HEK293T (cell line): ENCODE data around the gene NCKAP5L.

Experiments used
- ARNT ChIP-seq: fragments of 450-650 bp; IDR thresholded peaks from 2 replicates; pipeline ENCODE4 v1.6.1; 2017; ENCODE audit warnings: mild to moderate bottlenecking
- BHLHE40 ChIP-seq: fragments of 450-650 bp; IDR thresholded peaks from 2 replicates; pipeline ENCODE4 v1.6.1; 2016; ENCODE audit warnings: mild to moderate bottlenecking, moderate library complexity, borderline replicate concordance
- ELF4 ChIP-seq: fragments of 450-650 bp; IDR thresholded peaks from 2 replicates; pipeline ENCODE4 v1.6.1; 2017; ENCODE audit warnings: antibody characterized with exemption
- FOXA1 ChIP-seq: fragments of 450-650 bp; IDR thresholded peaks from 2 replicates; pipeline ENCODE4 v1.6.1; 2016; ENCODE audit warnings: mild to moderate bottlenecking
- FOXK2 ChIP-seq: fragments of 450-650 bp; IDR thresholded peaks from 2 replicates; pipeline ENCODE4 v1.6.1; 2016; ENCODE audit warnings: mild to moderate bottlenecking
- FOXM1 ChIP-seq: fragments of 450-650 bp; IDR thresholded peaks from 2 replicates; pipeline ENCODE4 v1.6.1; 2017; ENCODE audit warnings: mild to moderate bottlenecking, borderline replicate concordance
- HDGF ChIP-seq: fragments of 450-650 bp; IDR thresholded peaks from 2 replicates; pipeline ENCODE4 v1.6.1; 2017; ENCODE audit warnings: antibody characterized with exemption, borderline replicate concordance
- L3MBTL2 ChIP-seq: fragments of 450-650 bp; conservative IDR thresholded peaks from 2 replicates; pipeline ENCODE4 v1.6.1; 2016; ENCODE audit warnings: mild to moderate bottlenecking
- LEF1 ChIP-seq: fragments of 450-650 bp; IDR thresholded peaks from 2 replicates; pipeline ENCODE4 v1.6.1; 2017; ENCODE audit warnings: mild to moderate bottlenecking, borderline replicate concordance
- NFRKB ChIP-seq: fragments of 450-650 bp; IDR thresholded peaks from 2 replicates; pipeline ENCODE4 v1.6.1; 2016; ENCODE audit warnings: mild to moderate bottlenecking, moderate library complexity
- SP1 ChIP-seq: fragments of 450-650 bp; IDR thresholded peaks from 2 replicates; pipeline ENCODE4 v1.6.1; 2017
- SUZ12 ChIP-seq: fragments of 450-650 bp; IDR thresholded peaks from 2 replicates; pipeline ENCODE4 v1.6.1; 2016; ENCODE audit warnings: mild to moderate bottlenecking
- TARDBP ChIP-seq: fragments of 450-650 bp; IDR thresholded peaks from 2 replicates; pipeline ENCODE4 v1.6.1; 2016
- TF ChIP-seq, protein P1 (sequence below): fragments of 450-650 bp; IDR thresholded peaks from 2 replicates; pipeline ENCODE4 v1.6.1; 2016

DNA sequence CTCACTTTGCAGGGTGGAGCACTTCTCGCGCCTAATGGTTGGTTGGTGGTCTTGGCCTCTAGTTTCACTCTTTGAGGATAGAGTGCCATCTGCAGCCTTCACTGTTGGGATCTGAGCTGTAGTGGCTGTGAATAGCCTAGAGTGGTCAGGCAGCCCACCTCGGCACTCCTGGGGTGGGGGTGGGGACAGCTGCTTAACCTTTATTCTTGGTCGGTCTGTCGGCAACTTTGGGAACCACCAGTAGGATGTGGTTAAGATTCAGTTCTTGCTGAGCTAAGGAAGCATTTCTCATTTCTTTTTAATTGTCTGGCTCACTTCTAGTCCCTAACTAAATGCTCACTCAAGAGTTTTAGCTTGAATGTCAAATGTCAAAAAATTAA, 65.8 kb downstream of the NCKAP5L start:
- no peak for TF ChIP-seq FOXA1
- no peak for TF ChIP-seq HDGF
- no peak for TF ChIP-seq TARDBP
- TF ChIP-seq SP1: no peak
- TF ChIP-seq FOXM1: no peak
- TF ChIP-seq NFRKB: no peak
- no peak for TF ChIP-seq ELF4
- TF ChIP-seq, protein P1, sequence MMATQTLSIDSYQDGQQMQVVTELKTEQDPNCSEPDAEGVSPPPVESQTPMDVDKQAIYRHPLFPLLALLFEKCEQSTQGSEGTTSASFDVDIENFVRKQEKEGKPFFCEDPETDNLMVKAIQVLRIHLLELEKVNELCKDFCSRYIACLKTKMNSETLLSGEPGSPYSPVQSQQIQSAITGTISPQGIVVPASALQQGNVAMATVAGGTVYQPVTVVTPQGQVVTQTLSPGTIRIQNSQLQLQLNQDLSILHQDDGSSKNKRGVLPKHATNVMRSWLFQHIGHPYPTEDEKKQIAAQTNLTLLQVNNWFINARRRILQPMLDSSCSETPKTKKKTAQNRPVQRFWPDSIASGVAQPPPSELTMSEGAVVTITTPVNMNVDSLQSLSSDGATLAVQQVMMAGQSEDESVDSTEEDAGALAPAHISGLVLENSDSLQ: no peak
- no peak for TF ChIP-seq FOXK2
- no peak for TF ChIP-seq SUZ12
- no peak for TF ChIP-seq LEF1
- TF ChIP-seq L3MBTL2: no peak
- no peak for TF ChIP-seq BHLHE40
- no peak for TF ChIP-seq ARNT
